Parathyroid adenoma (tissue), 2 donors: ENCODE data around the gene RCBTB2.

ENCODE experiments used
- H2AFZ ChIP-seq: fragments of 300-600 bp; sonication (generic); one replicate; pipeline ENCODE4 v1.7.0; 2017; ENCODE audit warnings: antibody characterized with exemption, mild to moderate bottlenecking
- H3K27ac ChIP-seq: fragments of 300-600 bp; sonication (generic); one replicate; pipeline ENCODE4 v1.7.0; 2017
- H3K27me3 ChIP-seq: fragments of 300-600 bp; sonication (generic); one replicate; pipeline ENCODE4 v1.7.0; 2017; ENCODE audit warnings: low read length; ENCODE audit not compliant: control insufficient read depth, insufficient read depth
- H3K36me3 ChIP-seq: fragments of 300-600 bp; sonication (generic); one replicate; pipeline ENCODE4 v1.7.0; 2017; ENCODE audit warnings: low read length; ENCODE audit not compliant: control insufficient read depth, insufficient read depth
- H3K4me1 ChIP-seq: fragments of 300-600 bp; sonication (generic); one replicate; pipeline ENCODE4 v1.7.0; 2017; ENCODE audit warnings: control low read depth
- H3K4me2 ChIP-seq: fragments of 300-600 bp; sonication (generic); one replicate; pipeline ENCODE4 v1.7.0; 2017; ENCODE audit warnings: low read length
- H3K4me3 ChIP-seq: fragments of 300-600 bp; sonication (generic); one replicate; pipeline ENCODE4 v1.7.0; 2017; ENCODE audit warnings: low read depth, low read length
- H3K79me2 ChIP-seq: fragments of 300-600 bp; sonication (generic); one replicate; pipeline ENCODE4 v1.7.0; 2017; ENCODE audit warnings: control low read depth
- H3K9ac ChIP-seq: fragments of 300-600 bp; sonication (generic); one replicate; pipeline ENCODE4 v1.7.0; 2017; ENCODE audit warnings: mild to moderate bottlenecking
- H3K9me3 ChIP-seq: fragments of 300-600 bp; sonication (generic); one replicate; pipeline ENCODE4 v1.7.0; 2017; ENCODE audit warnings: low read length; ENCODE audit not compliant: control insufficient read depth
- TF ChIP-seq, protein P1 (sequence below): fragments of 300-600 bp; sonication (generic); IDR thresholded peaks from one replicate; pipeline ENCODE4 v1.7.0; 2017; ENCODE audit warnings: antibody characterized with exemption, mild to moderate bottlenecking
- donor health status: primary hyperparathyroidism.

Gene RCBTB2

GRCh38 chr13:48536621-48537250 is 3.9 kb upstream of the RCBTB2 start:
- TF ChIP-seq, protein P1, sequence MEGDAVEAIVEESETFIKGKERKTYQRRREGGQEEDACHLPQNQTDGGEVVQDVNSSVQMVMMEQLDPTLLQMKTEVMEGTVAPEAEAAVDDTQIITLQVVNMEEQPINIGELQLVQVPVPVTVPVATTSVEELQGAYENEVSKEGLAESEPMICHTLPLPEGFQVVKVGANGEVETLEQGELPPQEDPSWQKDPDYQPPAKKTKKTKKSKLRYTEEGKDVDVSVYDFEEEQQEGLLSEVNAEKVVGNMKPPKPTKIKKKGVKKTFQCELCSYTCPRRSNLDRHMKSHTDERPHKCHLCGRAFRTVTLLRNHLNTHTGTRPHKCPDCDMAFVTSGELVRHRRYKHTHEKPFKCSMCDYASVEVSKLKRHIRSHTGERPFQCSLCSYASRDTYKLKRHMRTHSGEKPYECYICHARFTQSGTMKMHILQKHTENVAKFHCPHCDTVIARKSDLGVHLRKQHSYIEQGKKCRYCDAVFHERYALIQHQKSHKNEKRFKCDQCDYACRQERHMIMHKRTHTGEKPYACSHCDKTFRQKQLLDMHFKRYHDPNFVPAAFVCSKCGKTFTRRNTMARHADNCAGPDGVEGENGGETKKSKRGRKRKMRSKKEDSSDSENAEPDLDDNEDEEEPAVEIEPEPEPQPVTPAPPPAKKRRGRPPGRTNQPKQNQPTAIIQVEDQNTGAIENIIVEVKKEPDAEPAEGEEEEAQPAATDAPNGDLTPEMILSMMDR = no peak
- H3K4me3 ChIP-seq = no peak overlapping the region
- H3K79me2 ChIP-seq = no peaks in the 10 kb centered on the region
- no peaks in the 10 kb centered on the region for H3K36me3 ChIP-seq
- H3K4me1 ChIP-seq = peaks cover 1% of the 10 kb centered on the region
- no peaks in the 10 kb centered on the region for H3K27me3 ChIP-seq
- no peaks in the 10 kb centered on the region for H3K9me3 ChIP-seq
- H3K9ac ChIP-seq = no peak overlapping the region
- H2AFZ ChIP-seq = no peak overlapping the region
- no peak overlapping the region for H3K4me2 ChIP-seq
- H3K27ac ChIP-seq = no peak overlapping the region

GRCh38 chr13:48535766-48536165 is 2.9 kb upstream of the RCBTB2 start:
- Histone ChIP-seq H3K27me3 (no peaks in the 10 kb centered on the region), H3K36me3 (no peaks in the 10 kb centered on the region)
- TF ChIP-seq, protein P1 = no peak

GRCh38 chr13:48534911-48535501 is 2.1 kb upstream of the RCBTB2 start:
- no peaks in the 10 kb centered on the region for H3K9me3 ChIP-seq
- no peak overlapping the region for H3K9ac ChIP-seq
- no peak overlapping the region for H3K27ac ChIP-seq
- TF ChIP-seq, protein P1 = no peak
- H3K4me3 ChIP-seq = no peak overlapping the region
- H3K79me2 ChIP-seq = no peaks in the 10 kb centered on the region
- peaks cover 5% of the 10 kb centered on the region for H3K4me1 ChIP-seq
- no peaks in the 10 kb centered on the region for H3K36me3 ChIP-seq
- H3K27me3 ChIP-seq = no peaks in the 10 kb centered on the region
- no peak overlapping the region for H3K4me2 ChIP-seq
- no peak overlapping the region for H2AFZ ChIP-seq

More at GRCh38 chr13:48535766-48536165, 2.9 kb upstream of the RCBTB2 start:
- Histone ChIP-seq H3K4me2 (no peak overlapping the region), H3K79me2 (no peaks in the 10 kb centered on the region), H3K9ac (no peak overlapping the region), H3K4me1 (peaks cover 5% of the 10 kb centered on the region), H3K4me3 (no peak overlapping the region), H3K9me3 (no peaks in the 10 kb centered on the region), H3K27ac (no peak overlapping the region), H2AFZ (no peak overlapping the region)

DNA sequence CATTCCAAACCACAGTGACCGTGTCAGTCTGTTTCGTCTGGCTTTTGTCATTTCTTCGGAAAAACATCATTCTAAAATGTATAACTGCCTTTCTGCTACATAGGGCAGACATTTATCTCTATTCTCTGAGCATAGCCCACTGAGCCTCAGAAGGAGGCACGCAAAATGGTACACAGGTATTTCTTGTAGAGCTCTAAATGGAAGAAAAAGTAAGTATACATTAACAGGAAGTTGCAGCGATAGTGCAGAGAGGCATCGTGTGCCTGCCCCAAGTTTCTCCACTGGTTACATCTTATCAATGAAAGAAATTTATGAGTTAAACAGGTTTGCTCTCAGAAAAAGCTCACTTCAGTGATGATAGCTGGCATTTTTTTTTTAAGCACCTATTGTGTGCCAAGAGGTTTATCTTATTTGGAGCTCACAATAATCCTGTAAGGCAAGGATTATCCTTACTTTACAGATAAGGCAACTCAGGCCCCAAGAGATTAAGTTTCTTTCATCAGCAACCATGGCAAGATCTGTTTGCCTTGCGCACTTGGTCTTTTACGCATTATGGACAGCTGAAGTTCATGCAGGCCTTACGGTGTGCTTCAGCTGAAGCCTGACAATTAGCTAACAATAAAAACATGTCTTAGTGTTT is 1.2 kb upstream of the RCBTB2 start:
- Histone ChIP-seq H3K79me2 (no peaks in the 10 kb centered on the region), H3K27me3 (no peaks in the 10 kb centered on the region), H3K9me3 (no peaks in the 10 kb centered on the region), H3K4me1 (peaks cover 5% of the 10 kb centered on the region), H3K36me3 (no peaks in the 10 kb centered on the region), H3K4me2 (no peak overlapping the region), H3K4me3 (no peak overlapping the region), H3K9ac (no peak overlapping the region), H2AFZ (peak overlapping the region; percentile 98), H3K27ac (no peak overlapping the region)
- TF ChIP-seq, protein P1 = no peak

DNA sequence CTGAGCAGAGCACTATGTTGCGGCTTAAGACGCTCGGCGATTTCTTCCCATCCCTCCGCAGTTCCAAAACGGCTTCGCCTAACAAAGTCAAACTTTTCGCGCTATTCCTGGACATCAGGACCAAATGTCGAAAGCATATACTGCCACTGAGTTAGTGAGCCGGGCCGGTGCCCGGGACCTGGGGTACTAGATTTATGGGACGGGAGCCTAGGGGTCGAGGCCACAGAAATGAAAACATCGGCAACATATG is 699 bp downstream of the RCBTB2 start:
- Histone ChIP-seq H3K27ac (peak overlapping the region; percentile 82), H3K4me3 (peak overlapping the region; percentile 77), H3K4me1 (peaks cover 5% of the 10 kb centered on the region), H3K9me3 (no peaks in the 10 kb centered on the region), H3K27me3 (no peaks in the 10 kb centered on the region), H2AFZ (peak overlapping the region; percentile 98), H3K4me2 (peak overlapping the region; percentile 62), H3K36me3 (no peaks in the 10 kb centered on the region), H3K79me2 (no peaks in the 10 kb centered on the region), H3K9ac (peak overlapping the region; percentile 80)
- TF ChIP-seq, protein P1 = no peak
